T-helper 2 cell treated with Interferon-gamma antibody and Interleukin-4, amounts not matched to agents 5 μg/mL and 100 μg/mL, for 36 hours (primary cell): ENCODE results near the gene CDT1.
"Not testable (repeated sequence)": the region's sequence is repeated elsewhere in the genome, so short reads cannot be mapped to it uniquely, and the experiment has no call there.

Experiments used
- DNase-seq: peaks from one replicate; pipeline ENCODE4 v3.0.0; 2021; ENCODE audit warnings: low spot score
- H3K27ac Mint-ChIP-seq: one replicate; pipeline ENCODE4 v1.8.0; 2021; ENCODE audit warnings: mild to moderate bottlenecking, mixed read lengths
- H3K27me3 Mint-ChIP-seq: one replicate; pipeline ENCODE4 v1.8.0; 2021; ENCODE audit warnings: low read depth, mixed read lengths
- H3K36me3 Mint-ChIP-seq: one replicate; pipeline ENCODE4 v1.8.0; 2021; ENCODE audit warnings: low read depth, mixed read lengths
- H3K4me1 Mint-ChIP-seq: one replicate; pipeline ENCODE4 v1.8.0; 2021; ENCODE audit warnings: low read depth, mixed read lengths
- H3K4me3 Mint-ChIP-seq: one replicate; pipeline ENCODE4 v1.8.0; 2022; ENCODE audit warnings: mild to moderate bottlenecking, moderate library complexity, mixed read lengths
- H3K9me3 Mint-ChIP-seq: one replicate; pipeline ENCODE4 v1.8.0; 2021; ENCODE audit warnings: mixed read lengths

The CDT1 gene

GRCh38 chr16:88784074-88784855 lies 19.3 kb upstream of the CDT1 start:
- peak overlapping the region; percentile 88 for H3K4me3 Mint-ChIP-seq
- DNase-seq = peak; percentile 59
- no peaks in the 10 kb centered on the region for H3K27me3 Mint-ChIP-seq
- peak overlapping the region; percentile 82 for H3K27ac Mint-ChIP-seq
- H3K9me3 Mint-ChIP-seq = no peaks in the 10 kb centered on the region
- H3K36me3 Mint-ChIP-seq = peaks cover 8% of the 10 kb centered on the region
- peaks cover 33% of the 10 kb centered on the region for H3K4me1 Mint-ChIP-seq

- DNase-seq = no peak
- no peaks in the 10 kb centered on the region for H3K27me3 Mint-ChIP-seq
- H3K4me1 Mint-ChIP-seq = peaks cover 38% of the 10 kb centered on the region
- H3K4me3 Mint-ChIP-seq = no peak overlapping the region
- no peak overlapping the region for H3K27ac Mint-ChIP-seq
- H3K9me3 Mint-ChIP-seq = no peaks in the 10 kb centered on the region
- H3K36me3 Mint-ChIP-seq = peaks cover 8% of the 10 kb centered on the region
Measured at GRCh38 chr16:88784856-88785105, 18.8 kb upstream of the CDT1 start.

- peak; percentile 70 for DNase-seq
- Mint-ChIP-seq H3K4me1 (peaks cover 39% of the 10 kb centered on the region), H3K4me3 (peak within 1 kb of the TSS; percentile 88)
Measured at GRCh38 chr16:88785106-88785924, 18.3 kb upstream of the CDT1 start, which contains the start of gene PIEZO1. TSS of gene PIEZO1 (minus strand) at chr16:88785220. CDS start at chr16:88784964, 256 bp downstream.

GRCh38 chr16:88787579-88788314 lies 15.8 kb upstream of the CDT1 start:
- no peak overlapping the region for H3K27ac Mint-ChIP-seq
- H3K4me3 Mint-ChIP-seq = no peak overlapping the region
- peaks cover 32% of the 10 kb centered on the region for H3K4me1 Mint-ChIP-seq
- H3K36me3 Mint-ChIP-seq = peaks cover 3% of the 10 kb centered on the region
- H3K9me3 Mint-ChIP-seq = no peaks in the 10 kb centered on the region
- no peaks in the 10 kb centered on the region for H3K27me3 Mint-ChIP-seq
- no peak for DNase-seq

More at GRCh38 chr16:88785106-88785924, 18.3 kb upstream of the CDT1 start, which contains the start of gene PIEZO1:
- no peaks in the 10 kb centered on the region for H3K27me3 Mint-ChIP-seq
- peaks cover 8% of the 10 kb centered on the region for H3K36me3 Mint-ChIP-seq
- H3K9me3 Mint-ChIP-seq = no peaks in the 10 kb centered on the region
- H3K27ac Mint-ChIP-seq = peak within 1 kb of the TSS; percentile 82

GRCh38 chr16:88788749-88789148 lies 14.8 kb upstream of the CDT1 start:
- peaks cover 34% of the 10 kb centered on the region for H3K4me1 Mint-ChIP-seq
- DNase-seq, H3K27me3 Mint-ChIP-seq, H3K9me3 Mint-ChIP-seq, H3K27ac Mint-ChIP-seq, H3K4me3 Mint-ChIP-seq, H3K36me3 Mint-ChIP-seq: not testable (repeated sequence)

- H3K9me3 Mint-ChIP-seq = no peaks in the 10 kb centered on the region
- DNase-seq = no peak
Measured at GRCh38 chr16:88789594-88789993, 14.0 kb upstream of the CDT1 start.

GRCh38 chr16:88790312-88791211 lies 13.0 kb upstream of the CDT1 start:
- Mint-ChIP-seq H3K4me1 (peaks cover 42% of the 10 kb centered on the region), H3K27ac (peak overlapping the region; percentile 88), H3K27me3 (no peaks in the 10 kb centered on the region), H3K9me3 (no peaks in the 10 kb centered on the region), H3K4me3 (peak overlapping the region; percentile 76), H3K36me3 (no peaks in the 10 kb centered on the region)
- DNase-seq = peak; percentile 53

More at GRCh38 chr16:88789594-88789993, 14.0 kb upstream of the CDT1 start:
- no peaks in the 10 kb centered on the region for H3K27me3 Mint-ChIP-seq
- H3K4me1 Mint-ChIP-seq = peaks cover 37% of the 10 kb centered on the region
- no peaks in the 10 kb centered on the region for H3K36me3 Mint-ChIP-seq
- peak overlapping the region; percentile 76 for H3K4me3 Mint-ChIP-seq
- peak overlapping the region; percentile 32 for H3K27ac Mint-ChIP-seq

- Mint-ChIP-seq H3K36me3 (no peaks in the 10 kb centered on the region), H3K4me3 (no peak overlapping the region), H3K4me1 (peaks cover 42% of the 10 kb centered on the region), H3K27me3 (no peaks in the 10 kb centered on the region), H3K9me3 (no peaks in the 10 kb centered on the region), H3K27ac (peak overlapping the region; percentile 36)
- no peak for DNase-seq
Measured at GRCh38 chr16:88792078-88792550, 11.5 kb upstream of the CDT1 start.

GRCh38 chr16:88792668-88793250 lies 10.8 kb upstream of the CDT1 start:
- no peaks in the 10 kb centered on the region for H3K36me3 Mint-ChIP-seq
- peak overlapping the region; percentile 4 for H3K4me3 Mint-ChIP-seq
- H3K27ac Mint-ChIP-seq = peak overlapping the region; percentile 64
- no peak for DNase-seq
- H3K9me3 Mint-ChIP-seq = no peaks in the 10 kb centered on the region
- peaks cover 42% of the 10 kb centered on the region for H3K4me1 Mint-ChIP-seq
- H3K27me3 Mint-ChIP-seq = no peaks in the 10 kb centered on the region

- Mint-ChIP-seq H3K4me3 (peak overlapping the region; percentile 54), H3K9me3 (no peaks in the 10 kb centered on the region), H3K27me3 (no peaks in the 10 kb centered on the region), H3K36me3 (no peaks in the 10 kb centered on the region), H3K27ac (peak overlapping the region; percentile 67), H3K4me1 (peaks cover 42% of the 10 kb centered on the region)
- no peak for DNase-seq
Measured at GRCh38 chr16:88793251-88793954, 10.2 kb upstream of the CDT1 start.

- Mint-ChIP-seq H3K4me1 (peaks cover 45% of the 10 kb centered on the region), H3K4me3 (no peak overlapping the region)
Measured at GRCh38 chr16:88796278-88796677, 7.3 kb upstream of the CDT1 start.

GRCh38 chr16:88798073-88798472 lies 5.5 kb upstream of the CDT1 start:
- no peak for DNase-seq
- Mint-ChIP-seq H3K4me3 (no peak overlapping the region), H3K27ac (no peak overlapping the region), H3K4me1 (peaks cover 34% of the 10 kb centered on the region), H3K27me3 (no peaks in the 10 kb centered on the region), H3K36me3 (peaks cover 8% of the 10 kb centered on the region), H3K9me3 (no peaks in the 10 kb centered on the region)

More at GRCh38 chr16:88796278-88796677, 7.3 kb upstream of the CDT1 start:
- Mint-ChIP-seq H3K27ac (no peak overlapping the region), H3K27me3 (no peaks in the 10 kb centered on the region), H3K9me3 (no peaks in the 10 kb centered on the region), H3K36me3 (peaks cover 8% of the 10 kb centered on the region)
- no peak for DNase-seq
